Measurements from ENCODE around the gene THADA. TPM values are rescaled to one million over a fixed set of nuclear protein-coding genes. Genes with fewer than 3 reads are reported as not detected.

THADA gene
- total RNA-seq, 1 donor from 2014 or later = 28.3 TPM

DNA sequence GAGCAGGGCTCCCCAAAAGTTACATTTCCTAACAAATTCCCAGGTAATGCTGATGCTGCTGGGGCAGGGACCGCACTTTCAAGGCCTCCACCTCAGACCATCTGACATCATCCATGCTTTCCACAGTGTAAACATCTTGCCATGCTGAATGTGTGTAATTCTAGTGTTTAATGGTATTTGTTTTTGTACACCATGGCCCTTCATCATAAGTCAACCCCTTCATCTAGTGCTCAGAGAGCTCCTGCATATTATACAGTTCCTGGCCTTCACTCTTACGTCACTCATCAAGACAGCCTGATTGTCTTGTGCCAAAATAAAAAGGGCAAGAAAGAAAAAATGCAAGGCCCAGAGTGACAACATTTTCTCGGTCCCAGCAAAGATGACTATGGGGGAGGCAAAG lies 291.9 kb downstream of the THADA start:
- H3K27me3 Mint-ChIP-seq (ENCODE audit: unreplicated experiment) = no peaks in the 10 kb centered on the region
- no peak for DNase-seq (ENCODE audit: extremely low spot score, unreplicated experiment)
- H3K4me1 Mint-ChIP-seq (ENCODE audit: unreplicated experiment) = peaks cover 18% of the 10 kb centered on the region
- H3K27ac Mint-ChIP-seq (ENCODE audit: unreplicated experiment) = no peak overlapping the region
- H3K4me3 Mint-ChIP-seq (ENCODE audit: unreplicated experiment) = no peak overlapping the region
- no peaks in the 10 kb centered on the region for H3K36me3 Mint-ChIP-seq (ENCODE audit: unreplicated experiment)
- TF ChIP-seq, protein P1, sequence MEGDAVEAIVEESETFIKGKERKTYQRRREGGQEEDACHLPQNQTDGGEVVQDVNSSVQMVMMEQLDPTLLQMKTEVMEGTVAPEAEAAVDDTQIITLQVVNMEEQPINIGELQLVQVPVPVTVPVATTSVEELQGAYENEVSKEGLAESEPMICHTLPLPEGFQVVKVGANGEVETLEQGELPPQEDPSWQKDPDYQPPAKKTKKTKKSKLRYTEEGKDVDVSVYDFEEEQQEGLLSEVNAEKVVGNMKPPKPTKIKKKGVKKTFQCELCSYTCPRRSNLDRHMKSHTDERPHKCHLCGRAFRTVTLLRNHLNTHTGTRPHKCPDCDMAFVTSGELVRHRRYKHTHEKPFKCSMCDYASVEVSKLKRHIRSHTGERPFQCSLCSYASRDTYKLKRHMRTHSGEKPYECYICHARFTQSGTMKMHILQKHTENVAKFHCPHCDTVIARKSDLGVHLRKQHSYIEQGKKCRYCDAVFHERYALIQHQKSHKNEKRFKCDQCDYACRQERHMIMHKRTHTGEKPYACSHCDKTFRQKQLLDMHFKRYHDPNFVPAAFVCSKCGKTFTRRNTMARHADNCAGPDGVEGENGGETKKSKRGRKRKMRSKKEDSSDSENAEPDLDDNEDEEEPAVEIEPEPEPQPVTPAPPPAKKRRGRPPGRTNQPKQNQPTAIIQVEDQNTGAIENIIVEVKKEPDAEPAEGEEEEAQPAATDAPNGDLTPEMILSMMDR (IDR thresholded peaks at IDR 0.05) = no peak
- H3K9me3 Mint-ChIP-seq (ENCODE audit: unreplicated experiment) = no peaks in the 10 kb centered on the region

DNA sequence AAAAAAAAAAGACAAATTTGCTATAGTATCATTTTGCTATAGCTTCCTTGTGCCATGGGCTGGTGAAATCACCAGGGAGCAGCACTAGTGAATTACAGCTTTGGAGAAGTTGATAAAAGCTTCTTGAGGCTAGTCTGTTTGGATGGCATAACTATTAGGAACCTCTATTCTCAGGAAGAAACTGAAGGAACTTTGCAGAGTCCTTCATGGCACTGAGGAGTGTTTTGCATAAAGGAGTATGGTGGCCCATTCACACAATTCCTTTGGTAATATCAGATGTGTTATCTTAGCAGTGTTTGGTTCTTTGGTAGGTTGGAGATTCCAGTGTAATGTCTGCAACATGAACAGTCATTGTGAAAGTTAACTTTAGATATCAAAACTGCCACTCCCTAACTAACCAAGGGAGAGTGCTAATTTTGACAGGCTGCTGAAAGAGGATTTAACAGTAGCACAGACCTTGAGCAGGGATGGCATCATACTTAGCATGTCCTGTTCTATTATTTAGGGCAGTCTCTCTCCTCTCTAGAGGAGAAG lies 292.8 kb downstream of the THADA start:
- Mint-ChIP-seq H3K27ac (ENCODE audit: unreplicated experiment) (no peak overlapping the region), H3K27me3 (ENCODE audit: unreplicated experiment) (no peaks in the 10 kb centered on the region), H3K9me3 (ENCODE audit: unreplicated experiment) (no peaks in the 10 kb centered on the region), H3K4me3 (ENCODE audit: unreplicated experiment) (no peak overlapping the region), H3K4me1 (ENCODE audit: unreplicated experiment) (peaks cover 21% of the 10 kb centered on the region), H3K36me3 (ENCODE audit: unreplicated experiment) (no peaks in the 10 kb centered on the region)
- TF ChIP-seq, protein P1 (IDR thresholded peaks at IDR 0.05) = no peak
- no peak for DNase-seq (ENCODE audit: extremely low spot score, unreplicated experiment)

- no peak for DNase-seq (ENCODE audit: extremely low spot score, unreplicated experiment)
- Mint-ChIP-seq H3K36me3 (ENCODE audit: unreplicated experiment) (no peaks in the 10 kb centered on the region), H3K4me1 (ENCODE audit: unreplicated experiment) (peaks cover 21% of the 10 kb centered on the region), H3K9me3 (ENCODE audit: unreplicated experiment) (no peaks in the 10 kb centered on the region), H3K27me3 (ENCODE audit: unreplicated experiment) (no peaks in the 10 kb centered on the region), H3K27ac (ENCODE audit: unreplicated experiment) (no peak overlapping the region), H3K4me3 (ENCODE audit: unreplicated experiment) (no peak overlapping the region)
- TF ChIP-seq, protein P1 (IDR thresholded peaks at IDR 0.05) = no peak
These were observed 293.5 kb downstream of the THADA start for GRCh38 chr2:43302182-43302960.

- H3K4me3 Mint-ChIP-seq (ENCODE audit: unreplicated experiment) = no peak overlapping the region
These were observed 294.9 kb downstream of the THADA start for GRCh38 chr2:43300781-43301583.

More at GRCh38 chr2:43300781-43301583, 294.9 kb downstream of the THADA start:
- H3K36me3 Mint-ChIP-seq (ENCODE audit: unreplicated experiment) = no peaks in the 10 kb centered on the region
- H3K9me3 Mint-ChIP-seq (ENCODE audit: unreplicated experiment) = no peaks in the 10 kb centered on the region
- H3K4me1 Mint-ChIP-seq (ENCODE audit: unreplicated experiment) = peaks cover 21% of the 10 kb centered on the region
- DNase-seq (ENCODE audit: extremely low spot score, unreplicated experiment) = no peak
- TF ChIP-seq, protein P1 (IDR thresholded peaks at IDR 0.05) = no peak
- H3K27ac Mint-ChIP-seq (ENCODE audit: unreplicated experiment) = no peak overlapping the region
- no peaks in the 10 kb centered on the region for H3K27me3 Mint-ChIP-seq (ENCODE audit: unreplicated experiment)

All from osteocyte (in vitro differentiated cells).